ENCODE measurements around the gene GSTT2. TPM values are rescaled to one million over a fixed set of nuclear protein-coding genes. Genes with fewer than 3 reads are reported as not detected.

GSTT2 gene
- polyA plus RNA-seq, 3 donors from 2014 or later: not detected

GRCh38 chr22:24028533-24028932 lies 48.6 kb downstream of the GSTT2 start:
- H3K9me3 Mint-ChIP-seq: peaks cover 0 to 1% (median 0%) of the 10 kb centered on the region in 6 donors
- no peak overlapping the region for H3K27ac Mint-ChIP-seq
- peaks cover 0 to 4% (median 0%) of the 10 kb centered on the region in 3 donors for H3K36me3 Mint-ChIP-seq
- no peak for DNase-seq
- H3K4me3 Mint-ChIP-seq: no peak overlapping the region
- no peaks in the 10 kb centered on the region for H3K27me3 Mint-ChIP-seq (ENCODE audit: low read depth in 3 of 3)
- peaks cover 11 to 28% of the 10 kb centered on the region in 2 donors for H3K4me1 Mint-ChIP-seq

- peaks cover 0 to 2% (median 0%) of the 10 kb centered on the region in 3 donors for H3K36me3 Mint-ChIP-seq
- H3K4me3 Mint-ChIP-seq: no peak overlapping the region
- no peaks in the 10 kb centered on the region for H3K27me3 Mint-ChIP-seq (ENCODE audit: low read depth in 3 of 3)
- DNase-seq: no peak
- H3K9me3 Mint-ChIP-seq: peaks cover 0 to 1% (median 0%) of the 10 kb centered on the region in 6 donors
- no peak overlapping the region for H3K27ac Mint-ChIP-seq
- peaks cover 10 to 20% of the 10 kb centered on the region in 2 donors for H3K4me1 Mint-ChIP-seq
These were observed 49.4 kb downstream of the GSTT2 start for GRCh38 chr22:24029304-24029703.

GRCh38 chr22:24030186-24030702 lies 50.3 kb downstream of the GSTT2 start:
- no peaks in the 10 kb centered on the region for H3K36me3 Mint-ChIP-seq
- H3K27ac Mint-ChIP-seq: peak overlapping the region in 1 of 6 donors; percentile 34
- H3K27me3 Mint-ChIP-seq (ENCODE audit: low read depth in 3 of 3): no peaks in the 10 kb centered on the region
- no peak overlapping the region for H3K4me3 Mint-ChIP-seq
- peaks cover 9 to 21% of the 10 kb centered on the region in 2 donors for H3K4me1 Mint-ChIP-seq
- DNase-seq: no peak
- H3K9me3 Mint-ChIP-seq: no peaks in the 10 kb centered on the region

Other genes starting within 250 kb of the GSTT2 start
- gene ZNF70, start 229.0 kb upstream of the GSTT2 start, polyA plus RNA-seq: under 1 TPM in 2 of 3 donors, not detected in 1; 0.29 to 1.00 TPM
- 1 to 10 TPM in 1 of 3 donors, not detected in 2; 1.3 TPM for gene VPREB3, start 225.7 kb upstream of the GSTT2 start, polyA plus RNA-seq
- gene C22orf15, start 217.1 kb upstream of the GSTT2 start, polyA plus RNA-seq: 1 to 10 TPM in 1 of 3 donors, not detected in 2; 1.1 TPM
- 1 to 10 TPM; 5.7 to 9.3 (median 8.1) TPM for gene CHCHD10, start 212.2 kb upstream of the GSTT2 start, polyA plus RNA-seq
- gene MMP11, start 207.3 kb upstream of the GSTT2 start, polyA plus RNA-seq: 1 to 10 TPM in 2 of 3 donors, under 1 TPM in 1; 0.76 to 1.7 (median 1.2) TPM
- 10 to 100 TPM; 28.5 to 49.5 (median 40.3) TPM for gene SMARCB1, start 193.2 kb upstream of the GSTT2 start, polyA plus RNA-seq
- 1 to 10 TPM in 1 of 3 donors, under 1 TPM in 2; 0.61 to 1.2 (median 0.62) TPM for gene DERL3, start 141.1 kb upstream of the GSTT2 start, polyA plus RNA-seq
- gene SLC2A11, start 122.3 kb upstream of the GSTT2 start, polyA plus RNA-seq: 1 to 10 TPM in 2 of 3 donors, under 1 TPM in 1; 0.48 to 3.0 (median 2.0) TPM
- gene MIF, start 85.8 kb upstream of the GSTT2 start, polyA plus RNA-seq: 1,000 to 10,000 TPM in 1 of 3 donors, 100 to 1,000 TPM in 2; 788 to 1,627 (median 947) TPM
- gene GSTT2B, start 18.9 kb upstream of the GSTT2 start, polyA plus RNA-seq: not detected
- 1 to 10 TPM in 1 of 3 donors, under 1 TPM in 1, not detected in 1; 0.72 to 2.9 TPM for gene DDTL, start 13.2 kb upstream of the GSTT2 start, polyA plus RNA-seq
- gene DDT, start 5.7 kb upstream of the GSTT2 start, polyA plus RNA-seq: 100 to 1,000 TPM in 2 of 3 donors, 10 to 100 TPM in 1; 78.8 to 168 (median 105) TPM
- gene GSTT4, start 25.3 kb downstream of the GSTT2 start, polyA plus RNA-seq: not detected
- 10 to 100 TPM in 1 of 3 donors, 1 to 10 TPM in 2; 1.5 to 15.0 (median 3.4) TPM for gene CABIN1, start 31.2 kb downstream of the GSTT2 start, polyA plus RNA-seq
- under 1 TPM in 2 of 3 donors, not detected in 1; 0.07 to 0.14 TPM for gene SUSD2, start 201.4 kb downstream of the GSTT2 start, polyA plus RNA-seq